NCI-H524 (cell line): Measurements from ENCODE around the gene SFR1.
"Not testable (repeated sequence)": the region's sequence is repeated elsewhere in the genome, so short reads cannot be mapped to it uniquely, and the experiment has no call there.

Experiments
- DNase-seq, 2 experiments: peaks; one replicate each; lab custom pipeline; 2025; lab: John Stamatoyannopoulos, UW

Gene SFR1

GRCh38 chr10:104174136-104174535 is 52.2 kb downstream of the SFR1 start:
- DNase-seq, result not testable (repeated sequence)
